ENCODE measurements around the gene SLC6A6.

- TF ChIP-seq GATA2 (IDR thresholded peaks at IDR 0.05; ENCODE audit: low read depth, low read length) (no peak), GATA3 (IDR thresholded peaks at IDR 0.05; ENCODE audit: low read depth, low read length) (no peak)
These were observed 84.7 kb downstream of the SLC6A6 start for GRCh38 chr3:14487086-14487485.

Measured in SH-SY5Y (cell line).